Parathyroid adenoma (tissue), 2 donors: ENCODE data around the gene C16orf95.
"Not testable (repeated sequence)": the region's sequence is repeated elsewhere in the genome, so short reads cannot be mapped to it uniquely, and the experiment has no call there.

ENCODE experiments used
- H2AFZ ChIP-seq: fragments of 300-600 bp; sonication (generic); one replicate; pipeline ENCODE4 v1.7.0; 2017; ENCODE audit warnings: antibody characterized with exemption, mild to moderate bottlenecking
- H3K27ac ChIP-seq: fragments of 300-600 bp; sonication (generic); one replicate; pipeline ENCODE4 v1.7.0; 2017
- H3K27me3 ChIP-seq: fragments of 300-600 bp; sonication (generic); one replicate; pipeline ENCODE4 v1.7.0; 2017; ENCODE audit warnings: low read length; ENCODE audit not compliant: control insufficient read depth, insufficient read depth
- H3K36me3 ChIP-seq: fragments of 300-600 bp; sonication (generic); one replicate; pipeline ENCODE4 v1.7.0; 2017; ENCODE audit warnings: low read length; ENCODE audit not compliant: control insufficient read depth, insufficient read depth
- H3K4me1 ChIP-seq: fragments of 300-600 bp; sonication (generic); one replicate; pipeline ENCODE4 v1.7.0; 2017; ENCODE audit warnings: control low read depth
- H3K4me2 ChIP-seq: fragments of 300-600 bp; sonication (generic); one replicate; pipeline ENCODE4 v1.7.0; 2017; ENCODE audit warnings: low read length
- H3K4me3 ChIP-seq: fragments of 300-600 bp; sonication (generic); one replicate; pipeline ENCODE4 v1.7.0; 2017; ENCODE audit warnings: low read depth, low read length
- H3K79me2 ChIP-seq: fragments of 300-600 bp; sonication (generic); one replicate; pipeline ENCODE4 v1.7.0; 2017; ENCODE audit warnings: control low read depth
- H3K9ac ChIP-seq: fragments of 300-600 bp; sonication (generic); one replicate; pipeline ENCODE4 v1.7.0; 2017; ENCODE audit warnings: mild to moderate bottlenecking
- H3K9me3 ChIP-seq: fragments of 300-600 bp; sonication (generic); one replicate; pipeline ENCODE4 v1.7.0; 2017; ENCODE audit warnings: low read length; ENCODE audit not compliant: control insufficient read depth
- TF ChIP-seq, protein P1 (sequence below): fragments of 300-600 bp; sonication (generic); IDR thresholded peaks from one replicate; pipeline ENCODE4 v1.7.0; 2017; ENCODE audit warnings: antibody characterized with exemption, mild to moderate bottlenecking
- donor health status: primary hyperparathyroidism.

The C16orf95 gene

DNA sequence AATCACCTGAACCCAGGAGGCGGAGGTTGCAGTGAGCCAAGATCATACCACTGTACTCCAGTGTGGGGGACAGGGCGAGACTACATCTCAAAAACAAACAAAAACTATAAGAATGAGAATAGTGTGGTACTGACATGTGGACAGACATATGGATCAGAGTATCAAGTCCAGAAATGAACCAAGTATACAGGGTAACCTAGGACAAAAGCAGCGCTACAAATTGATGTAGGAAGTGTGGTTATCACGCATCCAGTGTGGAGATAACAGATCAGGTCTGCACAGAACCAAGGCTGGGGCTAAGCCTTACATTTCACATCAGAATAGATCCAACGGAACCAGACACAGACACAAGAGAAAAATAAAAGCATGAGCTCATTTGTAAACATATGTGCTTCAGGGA, 23.0 kb upstream of the C16orf95 start:
- no peak overlapping the region for H3K9ac ChIP-seq
- no peaks in the 10 kb centered on the region for H3K36me3 ChIP-seq
- H3K79me2 ChIP-seq: peaks cover 52% of the 10 kb centered on the region
- H3K4me1 ChIP-seq: no peaks in the 10 kb centered on the region
- H3K27ac ChIP-seq: no peak overlapping the region
- H3K27me3 ChIP-seq: no peaks in the 10 kb centered on the region
- H2AFZ ChIP-seq: no peak overlapping the region
- TF ChIP-seq, protein P1, sequence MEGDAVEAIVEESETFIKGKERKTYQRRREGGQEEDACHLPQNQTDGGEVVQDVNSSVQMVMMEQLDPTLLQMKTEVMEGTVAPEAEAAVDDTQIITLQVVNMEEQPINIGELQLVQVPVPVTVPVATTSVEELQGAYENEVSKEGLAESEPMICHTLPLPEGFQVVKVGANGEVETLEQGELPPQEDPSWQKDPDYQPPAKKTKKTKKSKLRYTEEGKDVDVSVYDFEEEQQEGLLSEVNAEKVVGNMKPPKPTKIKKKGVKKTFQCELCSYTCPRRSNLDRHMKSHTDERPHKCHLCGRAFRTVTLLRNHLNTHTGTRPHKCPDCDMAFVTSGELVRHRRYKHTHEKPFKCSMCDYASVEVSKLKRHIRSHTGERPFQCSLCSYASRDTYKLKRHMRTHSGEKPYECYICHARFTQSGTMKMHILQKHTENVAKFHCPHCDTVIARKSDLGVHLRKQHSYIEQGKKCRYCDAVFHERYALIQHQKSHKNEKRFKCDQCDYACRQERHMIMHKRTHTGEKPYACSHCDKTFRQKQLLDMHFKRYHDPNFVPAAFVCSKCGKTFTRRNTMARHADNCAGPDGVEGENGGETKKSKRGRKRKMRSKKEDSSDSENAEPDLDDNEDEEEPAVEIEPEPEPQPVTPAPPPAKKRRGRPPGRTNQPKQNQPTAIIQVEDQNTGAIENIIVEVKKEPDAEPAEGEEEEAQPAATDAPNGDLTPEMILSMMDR: no peak
- no peak overlapping the region for H3K4me2 ChIP-seq
- H3K9me3 ChIP-seq: no peaks in the 10 kb centered on the region
- no peak overlapping the region for H3K4me3 ChIP-seq

DNA sequence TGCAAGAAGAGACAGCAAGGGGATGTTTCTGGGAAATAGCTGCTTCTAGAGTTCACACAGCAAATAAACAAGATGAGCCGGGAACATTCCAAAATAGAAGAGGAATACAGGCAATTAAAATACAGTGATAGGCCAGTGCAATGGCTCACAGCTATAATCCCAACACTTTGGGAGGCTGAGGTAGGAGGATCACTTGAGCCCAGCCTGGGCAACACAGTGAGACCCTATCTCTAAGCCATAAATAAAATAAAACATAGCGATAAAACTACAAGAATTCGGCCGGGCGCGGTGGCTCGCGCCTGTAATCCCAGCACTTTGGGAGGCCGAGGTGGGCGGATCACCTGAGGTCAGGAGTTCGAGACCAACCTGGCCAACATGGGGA, 22.5 kb upstream of the C16orf95 start:
- H3K27me3 ChIP-seq, H3K4me3 ChIP-seq, H3K9me3 ChIP-seq, H2AFZ ChIP-seq, H3K4me1 ChIP-seq, H3K4me2 ChIP-seq, H3K36me3 ChIP-seq, H3K27ac ChIP-seq, H3K9ac ChIP-seq: not testable (repeated sequence)
- H3K79me2 ChIP-seq: peaks cover 54% of the 10 kb centered on the region

DNA sequence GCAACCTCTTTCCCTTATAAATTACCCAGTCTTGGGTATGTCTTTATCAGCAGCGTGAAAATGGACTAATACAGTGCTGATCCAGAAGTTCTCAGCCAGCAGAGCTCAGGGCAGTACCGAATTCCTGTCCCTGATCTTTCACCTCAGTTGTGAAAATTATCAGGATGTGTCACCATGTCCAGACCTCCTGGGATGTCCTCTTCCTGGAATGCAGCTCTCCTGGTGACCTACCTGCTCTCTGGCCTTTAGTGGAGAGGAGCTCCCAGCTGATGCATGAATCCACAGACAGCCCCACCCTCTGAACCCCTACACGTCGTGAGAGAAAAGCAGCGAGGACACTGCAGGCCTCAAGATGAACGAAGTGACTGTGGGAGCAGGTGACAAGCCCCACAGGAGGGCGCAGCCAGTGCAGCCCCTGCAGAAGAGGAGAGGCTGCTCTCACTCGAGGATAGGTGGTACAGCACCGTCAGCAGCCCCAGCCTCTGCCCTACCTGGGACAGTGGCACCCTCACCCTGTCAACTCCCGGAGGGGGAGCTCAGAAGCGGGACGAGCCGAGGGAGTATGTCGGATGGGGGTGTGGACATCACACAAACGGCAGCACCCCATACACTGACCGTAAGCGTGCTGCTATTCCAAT, 22.0 kb upstream of the C16orf95 start:
- no peaks in the 10 kb centered on the region for H3K4me1 ChIP-seq
- H3K27ac ChIP-seq: no peak overlapping the region
- no peaks in the 10 kb centered on the region for H3K27me3 ChIP-seq
- H3K4me2 ChIP-seq: no peak overlapping the region
- no peaks in the 10 kb centered on the region for H3K9me3 ChIP-seq
- H2AFZ ChIP-seq: no peak overlapping the region
- no peaks in the 10 kb centered on the region for H3K36me3 ChIP-seq
- H3K9ac ChIP-seq: no peak overlapping the region
- H3K79me2 ChIP-seq: peaks cover 58% of the 10 kb centered on the region
- TF ChIP-seq, protein P1: no peak
- no peak overlapping the region for H3K4me3 ChIP-seq

DNA sequence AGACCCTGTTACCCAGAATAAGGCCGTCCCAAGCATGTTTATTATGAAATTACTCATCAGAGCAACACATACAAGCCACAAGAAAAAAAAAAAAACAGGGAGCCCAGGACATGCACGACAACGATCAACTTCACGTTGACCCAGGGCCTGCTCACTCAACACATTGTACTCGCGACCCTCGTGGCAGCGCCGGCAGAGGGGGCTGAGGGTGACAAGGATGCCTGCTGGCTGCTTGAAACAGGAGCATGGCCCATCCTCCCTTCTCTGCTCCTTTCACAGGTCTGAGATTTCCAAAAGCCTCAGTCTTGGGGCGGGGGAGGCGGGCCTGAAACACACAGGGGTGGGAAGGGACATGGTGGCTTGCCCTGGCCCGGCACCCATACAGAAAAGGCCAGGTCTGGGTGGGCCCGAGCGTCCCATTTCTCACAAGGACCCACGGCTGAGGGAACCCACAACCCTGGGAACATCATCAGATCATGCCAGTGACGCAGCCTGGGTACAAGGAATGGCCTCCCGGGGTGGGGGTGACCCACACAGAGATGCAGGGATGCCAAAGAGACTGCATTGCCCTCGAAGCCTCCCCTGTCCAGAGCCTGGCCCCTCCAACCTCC, 21.1 kb upstream of the C16orf95 start:
- Histone ChIP-seq H3K27me3 (no peaks in the 10 kb centered on the region), H3K4me1 (no peaks in the 10 kb centered on the region), H3K4me3 (no peak overlapping the region), H3K27ac (no peak overlapping the region), H3K79me2 (peaks cover 54% of the 10 kb centered on the region), H3K9ac (no peak overlapping the region), H3K4me2 (no peak overlapping the region), H2AFZ (no peak overlapping the region), H3K36me3 (no peaks in the 10 kb centered on the region), H3K9me3 (no peaks in the 10 kb centered on the region)
- TF ChIP-seq, protein P1: no peak

DNA sequence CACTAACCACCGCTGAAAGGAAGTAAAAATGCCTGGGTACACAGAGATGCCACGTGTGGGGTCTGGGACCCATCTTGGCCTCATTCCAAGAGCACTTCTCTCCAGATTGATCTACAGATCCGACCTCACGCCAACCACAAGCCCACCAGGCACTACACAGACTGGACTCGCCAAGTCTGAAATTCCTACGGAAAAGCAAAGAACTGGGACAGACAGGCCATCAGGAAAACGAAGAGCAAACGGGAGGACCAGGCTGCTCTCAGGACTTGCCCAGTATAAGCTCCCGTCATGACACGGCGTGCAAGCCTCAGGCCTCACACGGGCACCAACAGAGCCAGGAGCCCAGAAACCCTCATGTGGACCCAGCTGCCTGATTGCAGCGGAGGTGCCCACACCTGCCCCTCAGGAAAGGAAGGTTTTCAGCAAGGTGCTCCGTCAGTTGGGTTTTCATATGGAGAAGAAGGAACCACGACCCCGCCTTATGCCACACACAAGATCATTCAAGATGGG, 20.1 kb upstream of the C16orf95 start:
- Histone ChIP-seq H2AFZ (no peak overlapping the region), H3K4me3 (no peak overlapping the region), H3K4me1 (no peaks in the 10 kb centered on the region), H3K79me2 (peaks cover 53% of the 10 kb centered on the region), H3K27ac (no peak overlapping the region), H3K9me3 (no peaks in the 10 kb centered on the region), H3K27me3 (no peaks in the 10 kb centered on the region), H3K36me3 (no peaks in the 10 kb centered on the region), H3K4me2 (no peak overlapping the region), H3K9ac (no peak overlapping the region)
- TF ChIP-seq, protein P1: no peak
